Natural killer cell (primary cell): ENCODE results near the gene VARS2. TPM values are rescaled to one million over a fixed set of nuclear protein-coding genes. Genes with fewer than 3 reads are reported as not detected.

Experiments
- ATAC-seq, 3 donors: fragments of 150-1000 bp in 2 of 3; fragments of 200-7000 bp in 1 of 3; cut with Tn5 transposase; 1 replicate in 1 of 3; 2 replicates in 2 of 3; pipeline ENCODE4 v1.10.0; 2021; ENCODE audit warnings: mild to moderate bottlenecking in 2 of 3, moderate library complexity in 2 of 3
- DNase-seq, 2 donors: peaks; one replicate each; pipeline versions ENCODE4 v3.0.0 to v3.0.0-alpha.2; 2013 to 2021; ENCODE audit warnings: mixed read lengths in 1 of 2
- H3K27ac ChIP-seq: one replicate; pipeline ENCODE4 v1.5.1; 2013; ENCODE audit warnings: mild to moderate bottlenecking, low read length
- H3K27me3 ChIP-seq: one replicate; pipeline ENCODE4 v1.6.1; 2013; ENCODE audit warnings: low read length; ENCODE audit not compliant: control insufficient read depth, insufficient read depth
- H3K36me3 ChIP-seq: one replicate; pipeline ENCODE4 v1.6.1; 2013; ENCODE audit warnings: low read length; ENCODE audit not compliant: control insufficient read depth, insufficient read depth
- H3K4me1 ChIP-seq: one replicate; pipeline ENCODE4 v1.6.1; 2013; ENCODE audit warnings: low read length; ENCODE audit not compliant: control insufficient read depth, insufficient read depth
- H3K4me3 ChIP-seq: one replicate; pipeline ENCODE4 v1.5.1; 2013; ENCODE audit warnings: low read length
- H3K9me3 ChIP-seq: one replicate; pipeline ENCODE4 v1.6.1; 2013; ENCODE audit warnings: low read length; ENCODE audit not compliant: control insufficient read depth, insufficient read depth
- H3K27ac Mint-ChIP-seq, 2 donors: one replicate each; pipeline ENCODE4 v1.8.0; 2022; ENCODE audit warnings: mild to moderate bottlenecking in 2 of 2, mixed read lengths in 2 of 2, moderate library complexity in 1 of 2
- H3K27me3 Mint-ChIP-seq, 2 donors: one replicate each; pipeline ENCODE4 v1.8.0; 2022; ENCODE audit warnings: low read depth in 2 of 2, mixed read lengths in 2 of 2
- H3K36me3 Mint-ChIP-seq: one replicate; pipeline ENCODE4 v1.8.0; 2022; ENCODE audit warnings: mixed read lengths
- H3K4me1 Mint-ChIP-seq, 2 donors: one replicate each; pipeline ENCODE4 v1.8.0; 2022; ENCODE audit warnings: mixed read lengths in 2 of 2
- H3K4me3 Mint-ChIP-seq: one replicate; pipeline ENCODE4 v1.8.0; 2022; ENCODE audit warnings: mild to moderate bottlenecking, moderate library complexity, mixed read lengths
- H3K9me3 Mint-ChIP-seq, 2 donors: one replicate each; pipeline ENCODE4 v1.8.0; 2022; ENCODE audit warnings: mixed read lengths in 2 of 2
- CTCF ChIP-seq: fragments of 200-600 bp; IDR thresholded peaks from one replicate; pipeline ENCODE4 v1.8.0; 2022; ENCODE audit warnings: antibody characterized with exemption
- WGBS: methylation state at CpG from one replicate; pipeline ENCODE4 v1.1.7; 2013; ENCODE audit warnings: missing lambda C conversion rate; ENCODE audit not compliant: insufficient coverage; 5-methylcytosine and 5-hydroxymethylcytosine counted together
- intact Hi-C: fragments of 100-400 bp; cut with micrococcal nuclease; formaldehyde crosslinking; loops from one replicate; pipeline ENCODE4 v1.14.2; 2022
- total RNA-seq, 4 donors: library from RNA; stranded (reverse); fragments of 120-200 nt in 1 of 4; gene quantifications; one replicate each; pipeline versions ENCODE4 v1.2.3 to v1.2.4, GENCODE V29; 2013 to 2022

VARS2 gene
- total RNA-seq, 3 donors from 2014 or later (not counting 1 experiment from before 2014, with no cell fraction given), result 16.9 to 36.7 (median 24.5) TPM

GRCh38 chr6:30889921-30890645 lies 24.0 kb upstream of the VARS2 start:
- Mint-ChIP-seq H3K36me3 (no peaks in the 10 kb centered on the region), H3K4me1 (peaks cover 12 to 15% of the 10 kb centered on the region in 2 donors), H3K9me3 (no peaks in the 10 kb centered on the region), H3K27ac (no peak overlapping the region), H3K4me3 (no peak overlapping the region), H3K27me3 (peaks cover 7 to 28% of the 10 kb centered on the region in 2 donors)
- H3K4me3 ChIP-seq, result no peak overlapping the region
- peaks cover 3% of the 10 kb centered on the region for H3K27me3 ChIP-seq
- H3K27ac ChIP-seq, result no peak overlapping the region
- TF ChIP-seq CTCF, result no peak
- no peaks in the 10 kb centered on the region for H3K36me3 ChIP-seq
- H3K4me1 ChIP-seq, result peaks cover 4% of the 10 kb centered on the region
- 90% methylated on average over 14 of the region's 14 CpGs for whole genome bisulfite sequencing
- DNase-seq (no peak), ATAC-seq (no peak)
- intact Hi-C loops, result no loop called here
- no peaks in the 10 kb centered on the region for H3K9me3 ChIP-seq

- H3K36me3 Mint-ChIP-seq, result no peaks in the 10 kb centered on the region
- Histone ChIP-seq H3K27me3 (peaks cover 3% of the 10 kb centered on the region), H3K4me3 (no peak overlapping the region), H3K36me3 (no peaks in the 10 kb centered on the region), H3K4me1 (no peaks in the 10 kb centered on the region), H3K27ac (no peak overlapping the region), H3K9me3 (no peaks in the 10 kb centered on the region)
- ATAC-seq (no peak), DNase-seq (no peak)
- H3K4me1 Mint-ChIP-seq, result peaks cover 5 to 7% of the 10 kb centered on the region in 2 donors
- TF ChIP-seq CTCF, result no peak
- H3K9me3 Mint-ChIP-seq, result no peaks in the 10 kb centered on the region
- 93% methylated on average over 12 of the region's 12 CpGs for WGBS
- intact Hi-C loops, result no loop called here
- no peak overlapping the region for H3K27ac Mint-ChIP-seq
- peaks cover 0 to 22% of the 10 kb centered on the region in 2 donors for H3K27me3 Mint-ChIP-seq
- H3K4me3 Mint-ChIP-seq, result no peak overlapping the region
These were observed 23.2 kb upstream of the VARS2 start for GRCh38 chr6:30890646-30891449.

GRCh38 chr6:30891450-30891723 lies 22.7 kb upstream of the VARS2 start:
- Mint-ChIP-seq H3K9me3 (no peaks in the 10 kb centered on the region), H3K4me1 (peaks cover 0 to 2% of the 10 kb centered on the region in 2 donors), H3K27me3 (peaks cover 0 to 18% of the 10 kb centered on the region in 2 donors), H3K27ac (no peak overlapping the region), H3K4me3 (no peak overlapping the region), H3K36me3 (no peaks in the 10 kb centered on the region)
- peaks cover 3% of the 10 kb centered on the region for H3K27me3 ChIP-seq
- H3K4me1 ChIP-seq, result no peaks in the 10 kb centered on the region
- WGBS, result 91% methylated on average over 4 of the region's 4 CpGs
- no peaks in the 10 kb centered on the region for H3K36me3 ChIP-seq
- intact Hi-C loops, result no loop called here
- H3K4me3 ChIP-seq, result no peak overlapping the region
- DNase-seq (no peak), ATAC-seq (no peak)
- H3K9me3 ChIP-seq, result no peaks in the 10 kb centered on the region
- no peak for TF ChIP-seq CTCF
- no peak overlapping the region for H3K27ac ChIP-seq
